A549 (cell line): Measurements from ENCODE around the gene RRP12. TPM values are rescaled to one million over a fixed set of nuclear protein-coding genes. Genes with fewer than 3 reads are reported as not detected.

ENCODE experiments used
- ATAC-seq, 2 experiments: fragments of 200-7000 bp in 1 of 2; fragments of >200 bp in 1 of 2; cut with Nextera tagmentation in 1 of 2; cut with Tn5 transposase in 1 of 2; 3 replicates each; pipeline versions ENCODE4 v1.8.0 to v1.9.1; 2018 to 2020; ENCODE audit warnings: mild to moderate bottlenecking in 1 of 2, moderate library complexity in 1 of 2
- CTCF ChIA-PET: fragments of 300-600 bp; sonication (Branson Sonifier 250); formaldehyde crosslinking; extraction: SDS; loops from one replicate; lab custom pipeline; 2021; ENCODE audit warnings: antibody characterized with exemption, inconsistent platforms; lab: Yijun Ruan, JAX
- POLR2A ChIA-PET: fragments of 350-600 bp; formaldehyde crosslinking; extraction: SDS; loops from one replicate; lab custom pipeline; 2021; ENCODE audit warnings: antibody characterized with exemption, inconsistent platforms; lab: Yijun Ruan, JAX
- DNase-seq, 2 experiments: peaks; one replicate each; pipeline versions ENCODE4 v3.0.0 to v3.0.0-alpha.2; 2011 to 2016; ENCODE audit warnings: low read depth in 1 of 2, low spot score in 1 of 2
- FAIRE-seq: peaks from 2 replicates; lab custom pipeline; 2011; peaks lifted over from hg19 to GRCh38; lab: Jason Lieb, UNC
- H3K27ac ChIP-seq, 2 experiments: fragments of >200 bp; sonication (Bioruptor Twin); formaldehyde crosslinking; 3 replicates each; pipeline ENCODE4 v1.5.1; 2016 to 2017
- H3K4me1 ChIP-seq: fragments of >200 bp; sonication (Bioruptor Twin); formaldehyde crosslinking; 3 replicates; pipeline ENCODE4 v1.6.1; 2016
- H3K4me2 ChIP-seq: fragments of >200 bp; sonication (Bioruptor Twin); formaldehyde crosslinking; 3 replicates; pipeline ENCODE4 v1.6.1; 2016
- H3K4me3 ChIP-seq: fragments of >200 bp; sonication (Bioruptor Twin); formaldehyde crosslinking; 3 replicates; pipeline ENCODE4 v1.5.1; 2016
- H3K9me3 ChIP-seq: fragments of >200 bp; sonication (Bioruptor Twin); formaldehyde crosslinking; 3 replicates; pipeline ENCODE4 v1.6.1; 2016
- BCL3 ChIP-seq: fragments of >200 bp; sonication (Bioruptor Twin); formaldehyde crosslinking; IDR thresholded peaks from 3 replicates; pipeline ENCODE4 v1.6.1; 2016
- CBX2 ChIP-seq: fragments of 200-600 bp; sonication (generic); IDR thresholded peaks from 2 replicates; pipeline ENCODE4 v1.6.1; 2016; ENCODE audit warnings: low read depth, mild to moderate bottlenecking, borderline replicate concordance
- CHD2 ChIP-seq: fragments of 150-350 bp; IDR thresholded peaks from 2 replicates; pipeline ENCODE4 v1.6.1; 2014; ENCODE audit warnings: low read length; ENCODE audit not compliant: partially characterized antibody
- FOSB ChIP-seq: fragments of 250-450 bp; sonication (Bioruptor Pico); IDR thresholded peaks from 2 replicates; pipeline ENCODE4 v1.5.0; 2020; ENCODE audit warnings: mild to moderate bottlenecking, moderate library complexity
- KDM1A ChIP-seq: fragments of 200-600 bp; sonication (generic); IDR thresholded peaks from 2 replicates; pipeline ENCODE4 v1.6.1; 2016; ENCODE audit warnings: low read depth, mild to moderate bottlenecking
- KDM5A ChIP-seq: fragments of 200-600 bp; sonication (generic); IDR thresholded peaks from 2 replicates; pipeline ENCODE4 v1.6.1; 2016; ENCODE audit warnings: antibody characterized with exemption, mild to moderate bottlenecking
- MAZ ChIP-seq: fragments of 150-350 bp; IDR thresholded peaks from 2 replicates; pipeline ENCODE4 v1.6.1; 2014; ENCODE audit warnings: antibody characterized with exemption, low read depth, low read length, borderline replicate concordance
- MYC ChIP-seq: IDR thresholded peaks from 2 replicates; pipeline ENCODE4 v1.6.1; 2012; ENCODE audit warnings: mild to moderate bottlenecking, inconsistent platforms, low read length, improper control_type of control experiment, borderline replicate concordance
- NPAS2 ChIP-seq: fragments of 250-450 bp; sonication (Bioruptor Pico); IDR thresholded peaks from 2 replicates; pipeline ENCODE4 v1.8.0; 2022; ENCODE audit warnings: mild to moderate bottlenecking, moderate library complexity, borderline replicate concordance
- PBX3 ChIP-seq: IDR thresholded peaks from 2 replicates; pipeline ENCODE4 v1.6.1; 2012
- PHF8 ChIP-seq: fragments of 200-600 bp; sonication (generic); IDR thresholded peaks from 2 replicates; pipeline ENCODE4 v1.6.1; 2016; ENCODE audit warnings: low read depth, mild to moderate bottlenecking, antibody characterized with exemption, moderate library complexity, borderline replicate concordance
- POLR2A ChIP-seq: IDR thresholded peaks from 2 replicates; pipeline ENCODE4 v1.6.1; 2012; ENCODE audit warnings: mild to moderate bottlenecking, low read length
- TFCP2L1 ChIP-seq: fragments of 250-450 bp; sonication (Bioruptor Pico); IDR thresholded peaks from 2 replicates; pipeline ENCODE4 v1.5.0; 2021; ENCODE audit warnings: mild to moderate bottlenecking
- ZSCAN20 ChIP-seq: fragments of 250-450 bp; sonication (Bioruptor Pico); IDR thresholded peaks from 2 replicates; pipeline ENCODE4 v1.8.0; 2022; ENCODE audit warnings: mild to moderate bottlenecking, moderate library complexity
- WGBS: methylation state at CpG from one replicate; pipeline ENCODE4 v1.1.6; 2017; ENCODE audit errors: missing lambda C conversion rate; 5-methylcytosine and 5-hydroxymethylcytosine counted together
- polyA plus RNA-seq, 4 experiments: library from polyadenylated mRNA; depleted of rRNA in 3 of 4; stranded (reverse); fragments of >200 nt; fragmentation: RNase III in 1 of 4; extraction: RNeasy Plus Mini Kit Qiagen cat#74134 plus additional on column Dnase treatment in 1 of 4; gene quantifications; 2 replicates in 3 of 4; 3 replicates in 1 of 4; pipeline ENCODE4 v1.2.3, GENCODE V29; 2011 to 2017
- TF ChIP-seq, protein P1 (sequence below): fragments of 250-450 bp; sonication (Bioruptor Pico); IDR thresholded peaks from 2 replicates; pipeline ENCODE4 v1.5.0; 2021; ENCODE audit warnings: mild to moderate bottlenecking, moderate library complexity, borderline replicate concordance
- TF ChIP-seq, protein P2 (sequence below): fragments of >200 bp; sonication (Bioruptor Twin); formaldehyde crosslinking; IDR thresholded peaks from 3 replicates; pipeline ENCODE4 v1.5.1; 2016
- TF ChIP-seq, protein P3 (sequence below): fragments of 450-650 bp; IDR thresholded peaks from 2 replicates; pipeline ENCODE4 v1.6.1; 2014; ENCODE audit warnings: antibody characterized with exemption

Gene RRP12
- polyA plus RNA-seq, 2 of the 4 experiments (the other 2 are of a cell fraction), result 37.9 to 40.8 TPM

DNA sequence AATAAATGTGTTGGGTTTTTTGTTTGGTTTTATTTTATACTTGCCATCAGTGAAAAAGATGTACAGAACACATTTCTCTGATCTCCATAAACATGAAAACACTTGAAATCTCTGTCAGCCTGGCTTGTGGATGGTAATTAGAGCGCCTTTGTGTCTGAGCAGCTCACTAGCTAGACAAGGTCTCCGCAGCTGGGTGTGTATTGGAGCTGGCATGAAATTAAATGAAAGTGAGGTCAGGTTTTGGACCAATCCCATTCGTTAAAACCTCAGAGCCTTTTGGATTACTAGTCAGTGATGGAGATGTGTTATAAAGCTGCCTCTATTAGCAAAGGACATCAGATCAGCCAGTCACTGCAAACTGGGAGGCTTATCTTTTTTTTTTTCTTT lies 79.3 kb downstream of the RRP12 start:
- no peak for DNase-seq
- Histone ChIP-seq H3K4me3 (no peak overlapping the region), H3K4me2 (no peak overlapping the region), H3K9me3 (no peaks in the 10 kb centered on the region)
- 83% methylated on average over 3 of the region's 3 CpGs for WGBS
- CTCF ChIA-PET, result interaction anchor here (1.1 to 2.3 kb wide), 3 partner anchors 9 to 43 kb away, joined by 3 to 11 read pairs (median 8); no protein-coding TSS in a partner anchor
- TF ChIP-seq CBX2, result no peak
- TF ChIP-seq MAZ, result no peak
- TF ChIP-seq, protein P1, sequence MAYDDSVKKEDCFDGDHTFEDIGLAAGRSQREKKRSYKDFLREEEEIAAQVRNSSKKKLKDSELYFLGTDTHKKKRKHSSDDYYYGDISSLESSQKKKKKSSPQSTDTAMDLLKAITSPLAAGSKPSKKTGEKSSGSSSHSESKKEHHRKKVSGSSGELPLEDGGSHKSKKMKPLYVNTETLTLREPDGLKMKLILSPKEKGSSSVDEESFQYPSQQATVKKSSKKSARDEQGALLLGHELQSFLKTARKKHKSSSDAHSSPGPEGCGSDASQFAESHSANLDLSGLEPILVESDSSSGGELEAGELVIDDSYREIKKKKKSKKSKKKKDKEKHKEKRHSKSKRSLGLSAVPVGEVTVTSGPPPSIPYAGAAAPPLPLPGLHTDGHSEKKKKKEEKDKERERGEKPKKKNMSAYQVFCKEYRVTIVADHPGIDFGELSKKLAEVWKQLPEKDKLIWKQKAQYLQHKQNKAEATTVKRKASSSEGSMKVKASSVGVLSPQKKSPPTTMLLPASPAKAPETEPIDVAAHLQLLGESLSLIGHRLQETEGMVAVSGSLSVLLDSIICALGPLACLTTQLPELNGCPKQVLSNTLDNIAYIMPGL (CRISPR knock-in tag), result no peak
- no peak for TF ChIP-seq MYC
- no peak for TF ChIP-seq CHD2
- TF ChIP-seq, protein P2, sequence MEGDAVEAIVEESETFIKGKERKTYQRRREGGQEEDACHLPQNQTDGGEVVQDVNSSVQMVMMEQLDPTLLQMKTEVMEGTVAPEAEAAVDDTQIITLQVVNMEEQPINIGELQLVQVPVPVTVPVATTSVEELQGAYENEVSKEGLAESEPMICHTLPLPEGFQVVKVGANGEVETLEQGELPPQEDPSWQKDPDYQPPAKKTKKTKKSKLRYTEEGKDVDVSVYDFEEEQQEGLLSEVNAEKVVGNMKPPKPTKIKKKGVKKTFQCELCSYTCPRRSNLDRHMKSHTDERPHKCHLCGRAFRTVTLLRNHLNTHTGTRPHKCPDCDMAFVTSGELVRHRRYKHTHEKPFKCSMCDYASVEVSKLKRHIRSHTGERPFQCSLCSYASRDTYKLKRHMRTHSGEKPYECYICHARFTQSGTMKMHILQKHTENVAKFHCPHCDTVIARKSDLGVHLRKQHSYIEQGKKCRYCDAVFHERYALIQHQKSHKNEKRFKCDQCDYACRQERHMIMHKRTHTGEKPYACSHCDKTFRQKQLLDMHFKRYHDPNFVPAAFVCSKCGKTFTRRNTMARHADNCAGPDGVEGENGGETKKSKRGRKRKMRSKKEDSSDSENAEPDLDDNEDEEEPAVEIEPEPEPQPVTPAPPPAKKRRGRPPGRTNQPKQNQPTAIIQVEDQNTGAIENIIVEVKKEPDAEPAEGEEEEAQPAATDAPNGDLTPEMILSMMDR, result no peak
- no peak for TF ChIP-seq TFCP2L1 (CRISPR knock-in tag)
- no peak for TF ChIP-seq FOSB
- TF ChIP-seq PHF8, result no peak
- TF ChIP-seq, all 56 proteins: peak for 0
- ATAC-seq, result no peak
- no peak for FAIRE-seq
- Histone ChIP-seq H3K27ac (no peak overlapping the region), H3K4me1 (peaks cover 13% of the 10 kb centered on the region; the same call in 2 of the 3 replicates)
- POLR2A ChIA-PET, result no interaction called here

- Histone ChIP-seq H3K4me2 (no peak overlapping the region), H3K4me3 (no peak overlapping the region), H3K9me3 (no peaks in the 10 kb centered on the region), H3K4me1 (peaks cover 9% of the 10 kb centered on the region; the same call in 2 of the 3 replicates), H3K27ac (no peak overlapping the region)
- 92% methylated on average over 38 of the region's 38 CpGs for WGBS
- no peak for DNase-seq
- TF ChIP-seq CHD2, result no peak
- no peak for TF ChIP-seq KDM1A
- no peak for TF ChIP-seq POLR2A
- ATAC-seq, result no peak
- no peak for FAIRE-seq
- POLR2A ChIA-PET, result no interaction called here
- CTCF ChIA-PET, result interaction anchor here (1.1 to 1.6 kb wide), 2 partner anchors 9 to 10 kb away, joined by 3 to 8 read pairs; no protein-coding TSS in a partner anchor
Measured at GRCh38 chr10:97321032-97321803, 79.9 kb downstream of the RRP12 start.

DNA sequence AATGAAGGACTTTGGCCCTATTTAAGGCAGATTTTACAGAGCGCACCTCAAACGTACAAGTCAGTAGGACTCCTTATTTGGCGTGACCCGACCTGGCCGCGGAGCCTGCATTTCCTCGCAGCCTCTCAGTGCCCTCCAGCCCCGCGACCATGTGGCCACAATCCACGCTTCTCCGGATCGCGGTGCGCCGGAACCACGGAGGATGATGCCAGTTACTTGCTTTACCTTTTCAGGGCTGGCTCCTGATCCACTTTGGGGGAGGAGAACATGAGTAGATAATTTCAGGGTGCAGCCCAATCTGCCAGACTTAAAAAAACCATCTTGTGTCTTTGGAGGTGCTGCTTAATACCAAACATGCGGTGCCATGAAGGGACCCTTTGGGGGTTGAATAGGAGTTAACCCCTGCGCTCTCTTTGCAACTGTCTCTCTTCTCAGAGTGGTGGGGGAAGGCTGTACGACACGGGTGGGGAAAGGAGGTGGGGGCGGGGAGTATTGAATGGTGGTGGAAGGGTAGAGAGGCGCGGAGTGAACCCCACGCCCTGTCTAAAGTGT lies 80.6 kb downstream of the RRP12 start:
- Histone ChIP-seq H3K4me1 (peaks cover 5% of the 10 kb centered on the region; the same call in 2 of the 3 replicates), H3K27ac (peak overlapping the region in 1 of 2 experiments; percentile 99; a peak in 1 of 6 replicates), H3K9me3 (no peaks in the 10 kb centered on the region), H3K4me3 (peak overlapping the region; percentile 58; the same call in 2 of the 3 replicates)
- CTCF ChIA-PET, result interaction anchor here (0.9 to 2.3 kb wide), 5 partner anchors 13 to 42 kb away, joined by 3 to 10 read pairs (median 6); partner anchors contain the start of genes ARHGAP19 and FRAT2
- FAIRE-seq, result no peak
- POLR2A ChIA-PET, result interaction anchor here (1.9 to 2.4 kb wide), 2 partner anchors 8 to 81 kb away, joined by 7 to 15 read pairs; partner anchors contain the start of gene RRP12
- no peak for DNase-seq
- WGBS, result 88% methylated on average over 24 of the region's 24 CpGs
- TF ChIP-seq NPAS2 (CRISPR knock-in tag) (no peak), ZSCAN20 (CRISPR knock-in tag) (no peak), PBX3 (no peak), TFCP2L1 (CRISPR knock-in tag) (no peak), KDM5A (no peak), BCL3 (no peak)
- TF ChIP-seq, protein P3, sequence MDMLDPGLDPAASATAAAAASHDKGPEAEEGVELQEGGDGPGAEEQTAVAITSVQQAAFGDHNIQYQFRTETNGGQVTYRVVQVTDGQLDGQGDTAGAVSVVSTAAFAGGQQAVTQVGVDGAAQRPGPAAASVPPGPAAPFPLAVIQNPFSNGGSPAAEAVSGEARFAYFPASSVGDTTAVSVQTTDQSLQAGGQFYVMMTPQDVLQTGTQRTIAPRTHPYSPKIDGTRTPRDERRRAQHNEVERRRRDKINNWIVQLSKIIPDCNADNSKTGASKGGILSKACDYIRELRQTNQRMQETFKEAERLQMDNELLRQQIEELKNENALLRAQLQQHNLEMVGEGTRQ, result no peak
- TF ChIP-seq, all 56 proteins: peak for 0
- peak overlapping the region; percentile 80 for H3K4me2 ChIP-seq
- ATAC-seq, result no peak
